ENCODE measurements around the gene BRD2.

DNA sequence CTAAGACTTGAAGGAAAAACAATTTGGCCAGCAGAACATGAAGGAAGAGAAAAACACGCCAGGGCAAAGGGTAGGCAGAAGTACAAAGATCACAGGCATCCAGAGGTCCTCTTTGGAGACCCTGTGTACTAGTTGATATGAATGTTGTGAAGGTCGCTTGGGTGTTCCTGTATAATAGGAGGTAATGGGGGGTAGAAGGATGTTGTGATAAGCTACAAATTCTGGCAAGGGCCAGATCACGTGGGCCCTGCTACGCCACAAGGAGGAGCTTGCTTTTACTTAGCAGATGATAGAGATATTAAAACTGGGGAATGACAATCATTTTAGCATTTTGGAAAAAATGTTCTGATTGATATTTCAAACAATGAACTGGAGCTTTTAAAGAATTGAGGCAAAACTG lies 14.6 kb upstream of the BRD2 start:
- TF ChIP-seq, protein P1, sequence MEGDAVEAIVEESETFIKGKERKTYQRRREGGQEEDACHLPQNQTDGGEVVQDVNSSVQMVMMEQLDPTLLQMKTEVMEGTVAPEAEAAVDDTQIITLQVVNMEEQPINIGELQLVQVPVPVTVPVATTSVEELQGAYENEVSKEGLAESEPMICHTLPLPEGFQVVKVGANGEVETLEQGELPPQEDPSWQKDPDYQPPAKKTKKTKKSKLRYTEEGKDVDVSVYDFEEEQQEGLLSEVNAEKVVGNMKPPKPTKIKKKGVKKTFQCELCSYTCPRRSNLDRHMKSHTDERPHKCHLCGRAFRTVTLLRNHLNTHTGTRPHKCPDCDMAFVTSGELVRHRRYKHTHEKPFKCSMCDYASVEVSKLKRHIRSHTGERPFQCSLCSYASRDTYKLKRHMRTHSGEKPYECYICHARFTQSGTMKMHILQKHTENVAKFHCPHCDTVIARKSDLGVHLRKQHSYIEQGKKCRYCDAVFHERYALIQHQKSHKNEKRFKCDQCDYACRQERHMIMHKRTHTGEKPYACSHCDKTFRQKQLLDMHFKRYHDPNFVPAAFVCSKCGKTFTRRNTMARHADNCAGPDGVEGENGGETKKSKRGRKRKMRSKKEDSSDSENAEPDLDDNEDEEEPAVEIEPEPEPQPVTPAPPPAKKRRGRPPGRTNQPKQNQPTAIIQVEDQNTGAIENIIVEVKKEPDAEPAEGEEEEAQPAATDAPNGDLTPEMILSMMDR (conservative IDR thresholded peaks at IDR 0.05 in 1 of 2, IDR thresholded peaks at IDR 0.05 in 1 of 2; ENCODE audit: extremely low read depth in 1 of 2, insufficient read depth in 1 of 2, low read depth in 1 of 2, low read length in 2 of 2) = no peak
- no peak for TF ChIP-seq EZH2 (IDR thresholded peaks at IDR 0.05; ENCODE audit: borderline replicate concordance, low read length)
